HCT116 (cell line): ENCODE results near the gene DLG4. TPM values are rescaled to one million over a fixed set of nuclear protein-coding genes. Genes with fewer than 3 reads are reported as not detected.

Experiments
- ATAC-seq: fragments of 200-7000 bp; cut with Tn5 transposase; 2 replicates; pipeline ENCODE4 v1.9.1; 2020; ENCODE audit warnings: mild to moderate bottlenecking, moderate library complexity
- BruUV-seq: library from RNA; stranded (reverse); fragments of 400-500 nt; replicated peaks from 2 replicates; lab custom pipeline; 2021; lab: Mats Ljungman, UMichigan
- CTCF ChIA-PET: fragments of 300-600 bp; sonication (Branson Sonifier 250); formaldehyde crosslinking; loops from one replicate; lab custom pipeline; 2021; ENCODE audit warnings: antibody characterized with exemption; lab: Charles Lee
- POLR2A ChIA-PET: fragments of 300-600, 350-600 bp; sonication (Branson Sonifier 250); formaldehyde crosslinking; loops from one replicate; lab custom pipeline; 2021; ENCODE audit warnings: antibody characterized with exemption; lab: Charles Lee
- RAD21 ChIA-PET, 2 experiments: fragments of 300-600 bp; sonication (Branson Sonifier 250); formaldehyde crosslinking; loops; one replicate each; lab custom pipeline; 2023; ENCODE audit warnings: low total read pairs in 2 of 2; ENCODE audit not compliant: uncharacterized antibody in 2 of 2, unreplicated experiment in 2 of 2, low non-redundant PET in 1 of 2; lab: Charles Lee
- DNase-seq: peaks from one replicate; pipeline ENCODE4 v3.0.0-alpha.2; 2010; ENCODE audit warnings: low read depth, low spot score
- H2AFZ ChIP-seq: fragments of 200-600 bp; shearing (Covaris generic), sonication (generic); 2 replicates; pipeline ENCODE4 v1.6.1; 2017; ENCODE audit warnings: low read depth, mixed run types, mixed read lengths, antibody characterized with exemption, low read length; ENCODE audit not compliant: poor library complexity, severe bottlenecking
- H3K27ac ChIP-seq: 2 replicates; pipeline ENCODE4 v1.5.1; 2012; ENCODE audit warnings: low read depth, low read length
- H3K27me3 ChIP-seq: fragments of 200-600 bp; sonication (generic); 2 replicates; pipeline ENCODE4 v1.6.1; 2016; ENCODE audit warnings: mixed run types, low read length, mixed read lengths; ENCODE audit not compliant: insufficient read depth
- H3K36me3 ChIP-seq, 2 experiments: fragments of 200-500 bp in 1 of 2; fragments of 200-600 bp in 1 of 2; sonication (Bioruptor generic) in 1 of 2; sonication (generic) in 1 of 2; 2 replicates each; pipeline versions ENCODE4 v1.5.1 to v1.6.1; 2014 to 2016; ENCODE audit warnings: low read length in 2 of 2, inconsistent platforms in 1 of 2, mixed read lengths in 1 of 2, mixed run types in 1 of 2; ENCODE audit not compliant: insufficient read depth in 2 of 2, control insufficient read depth in 1 of 2
- H3K4me1 ChIP-seq, 2 experiments: fragments of 200-600 bp in 1 of 2; sonication (generic) in 1 of 2; 2 replicates each; pipeline versions ENCODE4 v1.5.1 to v1.6.1; 2012 to 2017; ENCODE audit warnings: low read length in 2 of 2, inconsistent platforms in 1 of 2, mild to moderate bottlenecking in 1 of 2, mixed read lengths in 1 of 2, mixed run types in 1 of 2, moderate library complexity in 1 of 2; ENCODE audit not compliant: insufficient read depth in 2 of 2, control insufficient read depth in 1 of 2
- H3K4me2 ChIP-seq: fragments of 200-600 bp; sonication (generic); 2 replicates; pipeline ENCODE4 v1.6.1; 2017; ENCODE audit warnings: mixed run types, low read length, mixed read lengths
- H3K4me3 ChIP-seq, 2 experiments: fragments of 200-600 bp in 1 of 2; sonication (generic) in 1 of 2; replicated peaks in 1 of 2; 2 replicates each; pipeline ENCODE4 v1.5.1; 2011 to 2016; ENCODE audit warnings: low read length in 2 of 2, control low read depth in 1 of 2, low read depth in 1 of 2, mild to moderate bottlenecking in 1 of 2, mixed read lengths in 1 of 2, mixed run types in 1 of 2
- H3K79me2 ChIP-seq: fragments of 200-600 bp; sonication (generic); 2 replicates; pipeline ENCODE4 v1.6.1; 2017; ENCODE audit warnings: mild to moderate bottlenecking, mixed run types, low read length, moderate library complexity, mixed read lengths; ENCODE audit not compliant: insufficient read depth
- H3K9ac ChIP-seq: fragments of 200-600 bp; sonication (generic); 2 replicates; pipeline ENCODE4 v1.6.1; 2016; ENCODE audit warnings: low read length, mixed read lengths
- H3K9me2 ChIP-seq: fragments of 200-600 bp; sonication (generic), shearing (Covaris generic); 2 replicates; pipeline ENCODE4 v1.6.1; 2017; ENCODE audit warnings: mixed run types, mild to moderate bottlenecking, moderate library complexity; ENCODE audit not compliant: insufficient read depth
- H3K9me3 ChIP-seq, 2 experiments: fragments of 200-500 bp in 1 of 2; fragments of 200-600 bp in 1 of 2; sonication (Bioruptor generic) in 1 of 2; sonication (generic) in 1 of 2; 2 replicates each; pipeline ENCODE4 v1.6.1; 2014 to 2017; ENCODE audit warnings: low read length in 2 of 2, mixed read lengths in 2 of 2, inconsistent platforms in 1 of 2, low read depth in 1 of 2, mild to moderate bottlenecking in 1 of 2, mixed run types in 1 of 2, moderate library complexity in 1 of 2; ENCODE audit not compliant: control insufficient read depth in 1 of 2, insufficient read depth in 1 of 2
- H4K20me1 ChIP-seq: fragments of 200-600 bp; sonication (generic), shearing (Covaris generic); 2 replicates; pipeline ENCODE4 v1.6.1; 2017; ENCODE audit warnings: mixed run types, mild to moderate bottlenecking, moderate library complexity; ENCODE audit not compliant: insufficient read depth
- ELF1 ChIP-seq: IDR thresholded peaks from 2 replicates; pipeline ENCODE4 v1.6.1; 2012; ENCODE audit warnings: low read depth, borderline replicate concordance
- JUND ChIP-seq: IDR thresholded peaks from 2 replicates; pipeline ENCODE4 v1.6.1; 2012
- POLR2AphosphoS5 ChIP-seq: IDR thresholded peaks from 2 replicates; pipeline ENCODE4 v1.6.1; 2011; ENCODE audit warnings: mild to moderate bottlenecking, low read depth, low read length, moderate library complexity
- SIN3A ChIP-seq: IDR thresholded peaks from 2 replicates; pipeline ENCODE4 v1.6.1; 2012; ENCODE audit warnings: low read depth
- intact Hi-C: fragments of 100-400 bp; cut with micrococcal nuclease; formaldehyde crosslinking; loops from 2 replicates; pipeline ENCODE4 v1.10.0; 2022
- total RNA-seq: library from RNA; stranded (reverse); gene quantifications from one replicate; pipeline ENCODE4 v1.2.1, GENCODE V29; 2021; ENCODE audit not compliant: unreplicated experiment

The DLG4 gene
- total RNA-seq, 1 experiment from 2014 or later, result 15.0 TPM

GRCh38 chr17:7222972-7223292, 3.3 kb upstream of the DLG4 start:
- Histone ChIP-seq H3K36me3 (peaks cover 38 to 51% of the 10 kb centered on the region in 2 experiments; a peak in 3 of 4 replicates), H3K9ac (no peak overlapping the region), H3K9me2 (no peaks in the 10 kb centered on the region), H3K4me1 (peaks cover 7 to 29% of the 10 kb centered on the region in 2 experiments; a peak in 3 of 4 replicates), H3K79me2 (peaks cover 30% of the 10 kb centered on the region), H3K27me3 (no peaks in the 10 kb centered on the region), H4K20me1 (no peaks in the 10 kb centered on the region), H3K27ac (no peak overlapping the region), H3K4me2 (no peak overlapping the region), H2AFZ (no peak overlapping the region), H3K4me3 (no peak overlapping the region), H3K9me3 (no peaks in the 10 kb centered on the region)
- intact Hi-C loops, result no loop called here
- ATAC-seq (no peak), DNase-seq (no peak)
- RAD21 ChIA-PET, result no interaction called here
- BruUV-seq, result no TSS peak
- CTCF ChIA-PET, result no interaction called here
- POLR2A ChIA-PET, result interaction anchor here (1.0 to 1.6 kb wide), 4 partner anchors 10 to 177 kb away, joined by 3 to 5 read pairs (median 3); partner anchors contain the start of gene DVL2
- TF ChIP-seq JUND (no peak), SIN3A (0 out of 2 replicates have a peak, but pooled peaks have one; percentile 28)

DNA sequence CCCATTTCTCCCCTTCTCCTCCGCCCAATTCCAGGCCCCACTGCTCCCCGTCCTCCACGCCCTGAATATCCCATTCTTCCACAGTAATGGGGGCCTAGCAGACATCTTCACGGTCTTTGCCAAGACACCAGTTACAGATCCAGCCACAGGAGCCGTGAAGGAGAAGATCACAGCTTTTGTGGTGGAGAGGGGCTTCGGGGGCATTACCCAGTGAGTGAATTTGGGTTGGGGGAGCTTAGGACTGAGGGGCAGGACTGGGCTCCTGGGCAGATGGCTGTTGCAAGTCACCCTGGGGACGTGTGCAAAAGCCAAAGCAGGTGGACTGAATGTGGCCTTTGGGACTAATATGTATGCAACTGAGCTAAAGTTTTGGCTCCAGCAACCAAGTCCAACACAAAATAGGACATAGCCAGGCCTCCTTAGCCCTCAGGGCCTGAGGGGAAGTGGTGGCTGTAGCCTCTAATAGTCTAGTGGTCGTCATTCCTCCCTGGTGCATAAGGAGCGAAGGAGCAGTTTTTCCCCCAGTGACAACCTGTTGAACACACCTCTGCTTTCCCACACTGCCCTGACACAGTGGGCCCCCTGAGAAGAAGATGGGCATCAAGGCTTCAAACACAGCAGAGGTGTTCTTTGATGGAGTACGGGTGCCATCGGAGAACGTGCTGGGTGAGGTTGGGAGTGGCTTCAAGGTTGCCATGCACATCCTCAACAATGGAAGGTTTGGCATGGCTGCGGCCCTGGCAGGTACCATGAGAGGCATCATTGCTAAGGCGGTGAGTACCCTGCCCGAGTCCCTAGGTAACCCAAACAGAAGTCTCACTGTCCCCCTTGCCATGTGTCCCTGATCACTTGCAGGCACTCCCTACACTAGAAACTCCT, 2.7 kb upstream of the DLG4 start:
- DNase-seq (no peak), ATAC-seq (no peak)
- H3K4me2 ChIP-seq, result no peak overlapping the region
- ChIA-PET CTCF (interaction anchor here (2.8 kb wide), 1 partner anchor 107 kb away, joined by 10 read pairs; the partner anchor contains the start of gene NEURL4), RAD21 (no interaction called here), POLR2A (interaction anchor here (1.4 to 1.6 kb wide), 3 partner anchors 12 to 176 kb away, joined by 3 read pairs; partner anchors contain the start of gene DVL2)
- H3K27ac ChIP-seq, result peak overlapping the region; percentile 20; the same call in 1 of the 2 replicates
- peaks cover 30% of the 10 kb centered on the region for H3K79me2 ChIP-seq
- no peaks in the 10 kb centered on the region for H3K9me2 ChIP-seq
- no peak overlapping the region for H3K9ac ChIP-seq
- no peaks in the 10 kb centered on the region for H3K27me3 ChIP-seq
- H2AFZ ChIP-seq, result no peak overlapping the region
- intact Hi-C loops, result no loop called here
- TF ChIP-seq JUND, result peak; percentile 19; the same call in 1 of the 2 replicates
- no peak for TF ChIP-seq ELF1
- peak; percentile 37; the same call in 1 of the 2 replicates for TF ChIP-seq SIN3A
- peak; percentile 21; the same call in 1 of the 2 replicates for TF ChIP-seq POLR2AphosphoS5
- peaks cover 7 to 34% of the 10 kb centered on the region in 2 experiments; a peak in 3 of 4 replicates for H3K4me1 ChIP-seq
- no peaks in the 10 kb centered on the region for H3K9me3 ChIP-seq
- H4K20me1 ChIP-seq, result no peaks in the 10 kb centered on the region
- BruUV-seq, result TSS peak; percentile 36
- H3K36me3 ChIP-seq, result peaks cover 34 to 49% of the 10 kb centered on the region in 2 experiments; a peak in 3 of 4 replicates
- no peak overlapping the region for H3K4me3 ChIP-seq
